Fibroblast of lung (primary cell): ENCODE data around the gene TMEM115.

Source experiments
- CTCF ChIP-seq, 2 donors: IDR thresholded peaks in 1 of 2; conservative IDR thresholded peaks in 1 of 2; 1 replicate in 1 of 2; 2 replicates in 1 of 2; pipeline ENCODE4 v1.5.1; 2011 to 2012; ENCODE audit warnings: low read length in 2 of 2, control low read depth in 1 of 2, inconsistent platforms in 1 of 2, low read depth in 1 of 2, mild to moderate bottlenecking in 1 of 2
- EZH2 ChIP-seq: IDR thresholded peaks from 2 replicates; pipeline ENCODE4 v1.5.1; 2012; ENCODE audit warnings: low read length, control low read depth, mild to moderate bottlenecking; ENCODE audit errors: missing control alignments

- TF ChIP-seq EZH2 (no peak), CTCF (conservative IDR thresholded peaks at IDR 0.05 in 1 of 2, IDR thresholded peaks at IDR 0.05 in 1 of 2; ENCODE audit: low read depth in 1 of 2, low read length in 2 of 2) (no peak)
Measured at GRCh38 chr3:50357481-50357880, 1.8 kb downstream of the TMEM115 start.
